Measurements from ENCODE around the gene MRPL24. TPM values are rescaled to one million over a fixed set of nuclear protein-coding genes. Genes with fewer than 3 reads are reported as not detected.
A peak's percentile ranks its signal among the peaks of the same experiment; 100 is the strongest.

Gene MRPL24
- total RNA-seq, 1 experiment from 2014 or later, result 27.3 TPM

GRCh38 chr1:156740237-156740740, 599 bp downstream of the MRPL24 start:
- Histone ChIP-seq H2BK15ac (ENCODE audit: low read depth, low read length) (no peak overlapping the region), H4K20me1 (ENCODE audit: control insufficient read depth, insufficient read depth, insufficient read length) (no peaks in the 10 kb centered on the region), H3K79me1 (ENCODE audit: insufficient read depth, low read depth, low read length, poor library complexity, severe bottlenecking) (no peaks in the 10 kb centered on the region), H2BK20ac (ENCODE audit: low read depth, low read length, poor library complexity, severe bottlenecking) (no peak overlapping the region), H3K4ac (ENCODE audit: low read depth, low read length) (no peak overlapping the region), H3K79me2 (ENCODE audit: insufficient read depth, low read length) (no peaks in the 10 kb centered on the region; the same call in 1 of the 2 replicates), H3K14ac (ENCODE audit: insufficient read depth, low read length) (peak overlapping the region; percentile 13), H2AK5ac (ENCODE audit: insufficient read length, low read length) (no peak overlapping the region), H3K4me1 (ENCODE audit: insufficient read depth, low read length) (no peaks in the 10 kb centered on the region), H4K8ac (replicated peaks; ENCODE audit: insufficient read length, low read depth, low read length) (no peak overlapping the region), H4K91ac (ENCODE audit: insufficient read length, low read depth, low read length) (no peak overlapping the region), H3K27me3 (ENCODE audit: insufficient read depth, low read length) (no peaks in the 10 kb centered on the region), H3K23ac (ENCODE audit: insufficient read length, low read depth, low read length) (no peak overlapping the region), H3T11ph (ENCODE audit: low read length) (no peak overlapping the region), H3K23me2 (ENCODE audit: insufficient read length, low read depth, low read length, poor library complexity, severe bottlenecking) (peaks cover 5% of the 10 kb centered on the region), H2BK5ac (ENCODE audit: insufficient read length, low read length) (no peak overlapping the region), H2BK120ac (ENCODE audit: low read depth, low read length, poor library complexity, severe bottlenecking) (no peak overlapping the region), H3K9me3 (ENCODE audit: control insufficient read depth, low read depth, low read length) (no peaks in the 10 kb centered on the region), H3K4me2 (ENCODE audit: insufficient read depth, insufficient read length, low read length) (peak overlapping the region; percentile 90), H3K27ac (ENCODE audit: insufficient read length, low read depth, low read length) (peak overlapping the region; percentile 18), H3K9ac (ENCODE audit: extremely low read depth, insufficient read length, low read length) (peak overlapping the region; percentile 87), H2BK12ac (ENCODE audit: insufficient read length, low read depth, low read length) (no peak overlapping the region), H2AFZ (ENCODE audit: low read length) (no peak overlapping the region), H3K18ac (ENCODE audit: insufficient read length, low read depth, low read length) (peak overlapping the region; percentile 29), H3K56ac (ENCODE audit: insufficient read length, low read depth, low read length) (no peak overlapping the region), H4K5ac (ENCODE audit: insufficient read length, low read depth, low read length) (no peak overlapping the region)
- WGBS (ENCODE audit: extremely low coverage, insufficient read length, low lambda C conversion rate), result no CpG with 5 or more reads among the region's 7 CpGs
- no peak for TF ChIP-seq CTCF (conservative IDR thresholded peaks at IDR 0.05)
- Mint-ChIP-seq H3K36me3 (ENCODE audit: insufficient read depth in 1 of 3, low read depth in 3 of 3) (peaks cover 21 to 48% (median 37%) of the 10 kb centered on the region in 3 experiments; a peak in 6 of 7 replicates), H3K27ac (peak overlapping the region; percentile 93 to 99 (median 98)), H3K9me3 (no peaks in the 10 kb centered on the region; a peak in 1 of 5 replicates), H3K4me1 (peaks cover 18 to 27% of the 10 kb centered on the region in 2 experiments), H3K27me3 (ENCODE audit: low read depth) (no peaks in the 10 kb centered on the region), H3K4me3 (peak overlapping the region; percentile 85 to 92)
- DNase-seq, result no peak
